Activated CD4-positive, alpha-beta T cell treated with anti-CD3 and anti-CD28 coated beads, Interleukin-2, amount 10 ng/mL, durations not matched to agents 24 days and 14 days (primary cell): Measurements from ENCODE around the gene TAS2R60. TPM values are rescaled to one million over a fixed set of nuclear protein-coding genes. Genes with fewer than 3 reads are reported as not detected.
"Not testable (repeated sequence)": the region's sequence is repeated elsewhere in the genome, so short reads cannot be mapped to it uniquely, and the experiment has no call there.

Experiments
- DNase-seq: peaks from one replicate; pipeline ENCODE4 v3.0.0; 2022
- H3K27ac Mint-ChIP-seq: one replicate; pipeline ENCODE4 v1.8.0; 2022; ENCODE audit warnings: mild to moderate bottlenecking, mixed read lengths
- H3K27me3 Mint-ChIP-seq: one replicate; pipeline ENCODE4 v1.8.0; 2022; ENCODE audit warnings: mixed read lengths
- H3K36me3 Mint-ChIP-seq: one replicate; pipeline ENCODE4 v1.8.0; 2022; ENCODE audit warnings: low read depth, mild to moderate bottlenecking, mixed read lengths
- H3K4me1 Mint-ChIP-seq: one replicate; pipeline ENCODE4 v1.8.0; 2021; ENCODE audit warnings: mixed read lengths
- H3K4me3 Mint-ChIP-seq: one replicate; pipeline ENCODE4 v1.8.0; 2022; ENCODE audit warnings: mild to moderate bottlenecking, moderate library complexity, mixed read lengths
- H3K9me3 Mint-ChIP-seq: one replicate; pipeline ENCODE4 v1.8.0; 2021; ENCODE audit warnings: mixed read lengths
- intact Hi-C: fragments of 100-400 bp; cut with micrococcal nuclease; formaldehyde crosslinking; loops from one replicate; pipeline ENCODE4 v1.15.1; 2023
- total RNA-seq: library from RNA; stranded (reverse); gene quantifications from 2 replicates; pipeline ENCODE4 v1.2.3, GENCODE V29; 2022

TAS2R60 gene
- total RNA-seq, 1 donor from 2014 or later = not detected

GRCh38 chr7:143485500-143485899 is 42.2 kb downstream of the TAS2R60 start:
- no peak overlapping the region for H3K4me3 Mint-ChIP-seq
- intact Hi-C loops = no loop called here
- H3K27me3 Mint-ChIP-seq = peaks cover 2% of the 10 kb centered on the region
- H3K4me1 Mint-ChIP-seq = no peaks in the 10 kb centered on the region
- no peak overlapping the region for H3K27ac Mint-ChIP-seq
- DNase-seq = peak; percentile 25
- no peaks in the 10 kb centered on the region for H3K36me3 Mint-ChIP-seq
- H3K9me3 Mint-ChIP-seq = no peaks in the 10 kb centered on the region

- H3K4me1 Mint-ChIP-seq, intact Hi-C loops, H3K27ac Mint-ChIP-seq, H3K36me3 Mint-ChIP-seq, H3K27me3 Mint-ChIP-seq, H3K9me3 Mint-ChIP-seq, H3K4me3 Mint-ChIP-seq: not testable (repeated sequence)
- DNase-seq = peak; percentile 17
Measured at GRCh38 chr7:143486266-143486665, 43.0 kb downstream of the TAS2R60 start.

- Mint-ChIP-seq H3K27ac (no peak overlapping the region), H3K4me3 (no peak overlapping the region), H3K4me1 (peaks cover 9% of the 10 kb centered on the region), H3K27me3 (peaks cover 2% of the 10 kb centered on the region), H3K9me3 (no peaks in the 10 kb centered on the region), H3K36me3 (no peaks in the 10 kb centered on the region)
- DNase-seq = no peak
- intact Hi-C loops = no loop called here
Measured at GRCh38 chr7:143487061-143487460, 43.8 kb downstream of the TAS2R60 start.

GRCh38 chr7:143487566-143487965 is 44.3 kb downstream of the TAS2R60 start:
- no peak overlapping the region for H3K27ac Mint-ChIP-seq
- no peak for DNase-seq
- H3K4me3 Mint-ChIP-seq = no peak overlapping the region
- intact Hi-C loops = no loop called here
- H3K36me3 Mint-ChIP-seq = no peaks in the 10 kb centered on the region
- peaks cover 14% of the 10 kb centered on the region for H3K4me1 Mint-ChIP-seq
- no peaks in the 10 kb centered on the region for H3K9me3 Mint-ChIP-seq
- peaks cover 2% of the 10 kb centered on the region for H3K27me3 Mint-ChIP-seq

GRCh38 chr7:143490717-143491306 is 47.6 kb downstream of the TAS2R60 start:
- H3K27ac Mint-ChIP-seq = no peak overlapping the region
- DNase-seq = peak; percentile 66
- intact Hi-C loops = no loop called here

GRCh38 chr7:143492043-143492471 is 48.8 kb downstream of the TAS2R60 start:
- Mint-ChIP-seq H3K4me3 (no peak overlapping the region), H3K4me1 (peaks cover 26% of the 10 kb centered on the region), H3K27ac (peak overlapping the region; percentile 6), H3K36me3 (no peaks in the 10 kb centered on the region), H3K9me3 (peaks cover 6% of the 10 kb centered on the region), H3K27me3 (no peaks in the 10 kb centered on the region)
- intact Hi-C loops = no loop called here
- DNase-seq = peak; percentile 62

More at GRCh38 chr7:143490717-143491306, 47.6 kb downstream of the TAS2R60 start:
- Mint-ChIP-seq H3K9me3 (peaks cover 2% of the 10 kb centered on the region), H3K36me3 (no peaks in the 10 kb centered on the region), H3K27me3 (peaks cover 2% of the 10 kb centered on the region), H3K4me3 (no peak overlapping the region), H3K4me1 (peaks cover 24% of the 10 kb centered on the region)

GRCh38 chr7:143492799-143493739 is 49.8 kb downstream of the TAS2R60 start:
- peaks cover 6% of the 10 kb centered on the region for H3K9me3 Mint-ChIP-seq
- H3K27me3 Mint-ChIP-seq = no peaks in the 10 kb centered on the region
- peak overlapping the region; percentile 5 for H3K27ac Mint-ChIP-seq
- H3K36me3 Mint-ChIP-seq = no peaks in the 10 kb centered on the region
- intact Hi-C loops = no loop called here
- H3K4me1 Mint-ChIP-seq = peaks cover 26% of the 10 kb centered on the region
- DNase-seq = no peak
- H3K4me3 Mint-ChIP-seq = no peak overlapping the region

- Mint-ChIP-seq H3K4me3 (no peak overlapping the region), H3K27ac (no peak overlapping the region), H3K9me3 (peaks cover 6% of the 10 kb centered on the region), H3K4me1 (peaks cover 26% of the 10 kb centered on the region), H3K36me3 (no peaks in the 10 kb centered on the region), H3K27me3 (no peaks in the 10 kb centered on the region)
- intact Hi-C loops = no loop called here
- DNase-seq = peak; percentile 65
Measured at GRCh38 chr7:143493751-143494150, 50.5 kb downstream of the TAS2R60 start.

Other genes starting within 250 kb of the TAS2R60 start
- gene TAS2R40, start 221.4 kb upstream of the TAS2R60 start, total RNA-seq = not detected in 2 replicates
- 138 and 142 TPM in 2 replicates for gene GSTK1, start 180.0 kb upstream of the TAS2R60 start, total RNA-seq
- 0.38 and 0.42 TPM in 2 replicates for gene TMEM139, start 158.5 kb upstream of the TAS2R60 start, total RNA-seq
- gene CASP2, start 155.1 kb upstream of the TAS2R60 start, total RNA-seq = 99.1 and 110 TPM in 2 replicates
- gene CLCN1, start 127.3 kb upstream of the TAS2R60 start, total RNA-seq = not detected in 2 replicates
- 0.37 and 0.45 TPM in 2 replicates for gene FAM131B, start 80.7 kb upstream of the TAS2R60 start, total RNA-seq
- gene ZYX, start 62.1 kb upstream of the TAS2R60 start, total RNA-seq = 85.8 and 89.7 TPM in 2 replicates
- 0.09 and 0.26 TPM in 2 replicates for gene EPHA1, start 34.6 kb upstream of the TAS2R60 start, total RNA-seq
- not detected in 2 replicates for gene TAS2R41, start 34.4 kb downstream of the TAS2R60 start, total RNA-seq
- gene CTAGE15, start 128.3 kb downstream of the TAS2R60 start, total RNA-seq = 1.3 and 2.7 TPM in 2 replicates
- 32.8 and 34.7 TPM in 2 replicates for gene TCAF2, start 177.5 kb downstream of the TAS2R60 start, total RNA-seq